Measurements from ENCODE around the gene DES. TPM values are rescaled to one million over a fixed set of nuclear protein-coding genes. Genes with fewer than 3 reads are reported as not detected.

DES gene
- total and polyA plus RNA-seq, 7 donors = 8,143 to 14,820 (median 13,727) TPM

DNA sequence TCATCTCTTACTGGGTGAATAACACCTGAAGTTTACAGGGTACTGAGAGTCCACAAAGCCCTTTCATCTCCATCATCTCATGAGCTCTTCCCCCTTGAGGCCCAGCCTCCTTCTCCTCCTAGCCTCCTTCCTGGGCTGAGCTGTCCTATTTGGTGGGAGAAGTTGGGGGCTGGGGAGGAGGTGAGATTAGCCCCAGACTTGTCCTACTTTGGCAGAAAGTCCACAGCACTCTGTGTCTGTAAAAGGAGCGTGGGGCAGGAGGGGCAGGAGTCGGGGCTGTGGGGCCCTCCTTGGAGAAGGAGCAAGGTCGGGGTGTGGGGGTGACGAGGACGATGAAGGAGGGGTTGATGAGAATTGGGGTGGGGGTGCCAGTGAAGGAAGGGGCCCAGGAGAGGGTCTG lies 10.0 kb upstream of the DES start:
- Histone ChIP-seq H3K27ac (no peak overlapping the region), H3K4me1 (peaks cover 46% of the 10 kb centered on the region), H3K36me3 (ENCODE audit: insufficient read depth in 1 of 2, low read depth in 1 of 2) (no peaks in the 10 kb centered on the region), H3K9me3 (no peaks in the 10 kb centered on the region), H3K4me3 (no peak overlapping the region), H3K27me3 (ENCODE audit: insufficient read depth in 3 of 3, low read length in 2 of 3) (no peaks in the 10 kb centered on the region)
- TF ChIP-seq, protein P1, sequence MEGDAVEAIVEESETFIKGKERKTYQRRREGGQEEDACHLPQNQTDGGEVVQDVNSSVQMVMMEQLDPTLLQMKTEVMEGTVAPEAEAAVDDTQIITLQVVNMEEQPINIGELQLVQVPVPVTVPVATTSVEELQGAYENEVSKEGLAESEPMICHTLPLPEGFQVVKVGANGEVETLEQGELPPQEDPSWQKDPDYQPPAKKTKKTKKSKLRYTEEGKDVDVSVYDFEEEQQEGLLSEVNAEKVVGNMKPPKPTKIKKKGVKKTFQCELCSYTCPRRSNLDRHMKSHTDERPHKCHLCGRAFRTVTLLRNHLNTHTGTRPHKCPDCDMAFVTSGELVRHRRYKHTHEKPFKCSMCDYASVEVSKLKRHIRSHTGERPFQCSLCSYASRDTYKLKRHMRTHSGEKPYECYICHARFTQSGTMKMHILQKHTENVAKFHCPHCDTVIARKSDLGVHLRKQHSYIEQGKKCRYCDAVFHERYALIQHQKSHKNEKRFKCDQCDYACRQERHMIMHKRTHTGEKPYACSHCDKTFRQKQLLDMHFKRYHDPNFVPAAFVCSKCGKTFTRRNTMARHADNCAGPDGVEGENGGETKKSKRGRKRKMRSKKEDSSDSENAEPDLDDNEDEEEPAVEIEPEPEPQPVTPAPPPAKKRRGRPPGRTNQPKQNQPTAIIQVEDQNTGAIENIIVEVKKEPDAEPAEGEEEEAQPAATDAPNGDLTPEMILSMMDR (IDR thresholded peaks at IDR 0.05) = no peak
- DNase-seq (no peak), ATAC-seq (no peak)
- WGBS, 3 donors = 84 to 89% (median 89%) methylated on average over 5 of the region's 5 CpGs
- intact Hi-C loops (cut with DNase I) = no loop called here

DNA sequence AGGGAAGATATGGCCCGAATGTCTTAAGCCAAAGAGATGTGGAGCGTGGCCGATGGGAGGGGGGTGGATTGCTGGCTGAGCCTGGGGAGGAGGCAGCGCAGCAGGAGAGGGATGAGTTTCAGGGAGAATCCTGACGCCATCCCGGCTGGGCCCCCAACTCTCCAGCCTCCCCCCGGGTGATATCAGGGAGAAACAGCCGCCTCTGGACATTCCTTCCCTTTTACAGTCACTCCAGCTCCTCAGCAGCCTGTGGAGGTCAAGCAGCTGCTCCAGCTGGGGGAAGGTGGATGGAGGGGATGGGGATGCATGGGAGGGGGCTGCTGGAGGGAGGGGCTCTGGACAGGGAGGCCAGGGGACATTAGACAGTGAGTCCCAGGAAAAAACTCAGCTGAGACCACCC lies 9.5 kb upstream of the DES start:
- ATAC-seq (no peak), DNase-seq (no peak)
- Histone ChIP-seq H3K27ac (no peak overlapping the region), H3K4me1 (peaks cover 42% of the 10 kb centered on the region), H3K9me3 (no peaks in the 10 kb centered on the region), H3K36me3 (ENCODE audit: insufficient read depth in 1 of 2, low read depth in 1 of 2) (no peaks in the 10 kb centered on the region), H3K4me3 (no peak overlapping the region), H3K27me3 (ENCODE audit: insufficient read depth in 3 of 3, low read length in 2 of 3) (no peaks in the 10 kb centered on the region)
- 72 to 83% (median 74%) methylated on average over 8 of the region's 8 CpGs for WGBS, 3 donors
- TF ChIP-seq, protein P1 (IDR thresholded peaks at IDR 0.05) = no peak
- intact Hi-C loops (cut with DNase I) = no loop called here

DNA sequence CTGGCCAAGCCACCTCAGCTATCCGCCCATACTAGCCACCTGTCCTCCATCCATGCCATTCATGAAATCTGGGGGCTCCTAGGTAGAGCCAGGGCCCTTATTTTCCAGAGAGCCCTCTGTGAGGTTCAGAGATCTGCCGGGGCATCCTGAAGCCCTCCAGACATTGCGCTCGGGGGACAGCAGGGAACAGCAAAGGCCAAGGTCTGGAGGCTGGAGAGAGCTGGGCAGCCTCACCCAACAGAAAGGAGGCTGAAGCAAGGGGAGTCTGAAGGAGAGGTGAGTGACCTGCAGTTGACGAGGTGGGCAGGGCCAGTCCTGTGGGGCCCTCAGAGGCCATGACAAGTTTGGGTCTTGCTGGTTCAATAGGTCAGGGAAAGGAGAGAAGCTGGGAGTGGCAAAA lies 8.6 kb upstream of the DES start:
- peak overlapping the region; percentile 30 for H3K27ac ChIP-seq
- no peaks in the 10 kb centered on the region for H3K9me3 ChIP-seq
- TF ChIP-seq, protein P1 (IDR thresholded peaks at IDR 0.05) = no peak
- no peaks in the 10 kb centered on the region for H3K27me3 ChIP-seq (ENCODE audit: insufficient read depth in 3 of 3, low read length in 2 of 3)
- H3K4me1 ChIP-seq = peaks cover 39% of the 10 kb centered on the region
- H3K4me3 ChIP-seq = no peak overlapping the region
- intact Hi-C loops (cut with DNase I) = no loop called here
- ATAC-seq (no peak), DNase-seq (no peak)
- no peaks in the 10 kb centered on the region for H3K36me3 ChIP-seq (ENCODE audit: insufficient read depth in 1 of 2, low read depth in 1 of 2)
- 90 to 94% (median 92%) methylated on average over 5 of the region's 5 CpGs for WGBS, 3 donors

DNA sequence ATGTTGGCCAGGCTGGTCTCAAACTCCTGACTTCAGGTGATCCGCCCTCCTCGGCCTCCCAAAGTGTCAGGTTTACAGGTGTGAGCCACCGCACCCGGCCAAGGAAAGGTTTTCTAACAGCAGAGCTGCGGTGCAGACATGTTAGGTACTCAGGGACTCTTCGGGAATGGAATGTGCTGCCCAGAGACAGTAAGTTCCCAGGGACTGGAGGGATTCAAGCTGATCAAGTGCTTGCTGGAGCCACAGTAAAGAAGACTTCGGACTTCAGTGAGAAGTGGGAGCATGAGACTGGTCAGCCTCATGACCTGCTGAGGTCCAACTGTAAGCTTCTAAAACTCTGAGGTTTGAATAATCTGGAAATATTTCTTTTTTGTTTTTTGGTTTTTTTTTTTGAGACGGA lies 7.8 kb upstream of the DES start:
- no peaks in the 10 kb centered on the region for H3K9me3 ChIP-seq
- TF ChIP-seq, protein P1 (IDR thresholded peaks at IDR 0.05) = no peak
- H3K4me3 ChIP-seq = no peak overlapping the region
- peaks cover 42% of the 10 kb centered on the region for H3K4me1 ChIP-seq
- no peaks in the 10 kb centered on the region for H3K27me3 ChIP-seq (ENCODE audit: insufficient read depth in 3 of 3, low read length in 2 of 3)
- H3K27ac ChIP-seq = peak overlapping the region; percentile 30
- H3K36me3 ChIP-seq (ENCODE audit: insufficient read depth in 1 of 2, low read depth in 1 of 2) = no peaks in the 10 kb centered on the region
- 63 to 86% (median 80%) methylated on average over 8 of the region's 8 CpGs for WGBS, 3 donors
- intact Hi-C loops (cut with DNase I) = no loop called here
- ATAC-seq = no peak
- no peak for DNase-seq

DNA sequence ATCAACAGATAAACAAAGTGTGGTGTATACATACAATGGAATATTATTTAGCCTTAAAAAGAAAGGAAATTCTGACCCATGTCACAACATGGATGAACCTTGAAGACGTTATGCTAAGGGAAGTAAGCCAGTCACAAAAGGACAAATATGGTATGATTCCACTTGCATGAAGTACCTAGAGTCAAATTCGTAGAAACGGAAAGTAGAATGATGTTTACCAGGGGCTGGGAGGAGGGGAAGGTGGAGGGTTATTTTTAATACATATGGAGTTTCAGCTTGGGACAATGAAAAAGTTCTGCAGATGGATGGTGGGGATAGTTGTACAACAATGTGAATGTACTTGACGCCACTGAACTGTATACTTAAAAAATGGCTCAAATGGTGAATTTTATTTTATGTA lies 3.3 kb upstream of the DES start:
- DNase-seq (no peak), ATAC-seq (no peak)
- Histone ChIP-seq H3K27ac (peak overlapping the region; percentile 99), H3K36me3 (ENCODE audit: insufficient read depth in 1 of 2, low read depth in 1 of 2) (peaks cover 0 to 9% of the 10 kb centered on the region in 2 donors), H3K9me3 (no peaks in the 10 kb centered on the region), H3K4me3 (no peak overlapping the region), H3K4me1 (peaks cover 31% of the 10 kb centered on the region), H3K27me3 (ENCODE audit: insufficient read depth in 3 of 3, low read length in 2 of 3) (no peaks in the 10 kb centered on the region)
- intact Hi-C loops (cut with DNase I) = no loop called here
- WGBS, 3 donors = 35 to 53% (median 41%) methylated on average over 4 of the region's 4 CpGs
- TF ChIP-seq, protein P1 (IDR thresholded peaks at IDR 0.05) = no peak
